Naive thymus-derived CD4-positive, alpha-beta T cell (primary cell): Measurements from ENCODE around the gene TOM1L2. TPM values are rescaled to one million over a fixed set of nuclear protein-coding genes. Genes with fewer than 3 reads are reported as not detected.
A peak's percentile ranks its signal among the peaks of the same experiment; 100 is the strongest.

Experiments
- ATAC-seq: fragments of 150-1000 bp; cut with Tn5 transposase; 2 replicates; pipeline ENCODE4 v1.10.0; 2021; ENCODE audit warnings: mild to moderate bottlenecking, moderate library complexity
- CTCF ChIA-PET: fragments of 350-600 bp; sonication (Branson Sonifier 250); formaldehyde crosslinking; loops from one replicate; lab custom pipeline; 2021; ENCODE audit warnings: antibody characterized with exemption; lab: Charles Lee
- POLR2A ChIA-PET: fragments of 350-600 bp; sonication (Branson Sonifier 250); formaldehyde crosslinking; loops from one replicate; lab custom pipeline; 2021; ENCODE audit warnings: antibody characterized with exemption, inconsistent platforms; lab: Charles Lee
- DNase-seq, 9 donors: peaks; one replicate each; pipeline versions ENCODE4 v3.0.0 to v3.0.0-alpha.2; 2020 to 2022; ENCODE audit warnings: mixed read lengths in 1 of 9
- H3K27ac ChIP-seq: one replicate; pipeline ENCODE4 v1.7.0; 2013; ENCODE audit warnings: mild to moderate bottlenecking, low read depth, low read length, moderate library complexity
- H3K27me3 ChIP-seq, 2 donors: one replicate each; pipeline ENCODE4 v1.7.0; 2013; ENCODE audit warnings: low read length in 2 of 2, mild to moderate bottlenecking in 2 of 2, moderate library complexity in 2 of 2; ENCODE audit not compliant: control insufficient read depth in 2 of 2, insufficient read depth in 2 of 2
- H3K36me3 ChIP-seq, 3 experiments: 1 replicate in 2 of 3; 2 replicates in 1 of 3; pipeline ENCODE4 v1.7.0; 2013; ENCODE audit warnings: low read length in 3 of 3, mild to moderate bottlenecking in 3 of 3, moderate library complexity in 1 of 3; ENCODE audit not compliant: insufficient read depth in 3 of 3, control insufficient read depth in 2 of 3
- H3K4me1 ChIP-seq, 2 donors: one replicate each; pipeline ENCODE4 v1.7.0; 2013; ENCODE audit warnings: low read length in 2 of 2, mild to moderate bottlenecking in 2 of 2, moderate library complexity in 1 of 2; ENCODE audit not compliant: control insufficient read depth in 2 of 2, insufficient read depth in 2 of 2
- H3K4me3 ChIP-seq: 2 replicates; pipeline ENCODE4 v1.7.0; 2013; ENCODE audit warnings: mild to moderate bottlenecking, low read length
- H3K9me3 ChIP-seq, 3 experiments: 1 replicate in 2 of 3; 2 replicates in 1 of 3; pipeline ENCODE4 v1.7.0; 2013; ENCODE audit warnings: low read length in 3 of 3; ENCODE audit not compliant: control insufficient read depth in 2 of 3
- H3K27ac Mint-ChIP-seq, 9 donors: one replicate each; pipeline ENCODE4 v1.8.0; 2020 to 2022; ENCODE audit warnings: mixed read lengths in 9 of 9, mild to moderate bottlenecking in 8 of 9, moderate library complexity in 5 of 9, inconsistent platforms in 2 of 9
- H3K27me3 Mint-ChIP-seq, 5 donors: one replicate each; pipeline ENCODE4 v1.8.0; 2021 to 2022; ENCODE audit warnings: mixed read lengths in 5 of 5, mild to moderate bottlenecking in 1 of 5
- H3K36me3 Mint-ChIP-seq, 5 donors: one replicate each; pipeline ENCODE4 v1.8.0; 2020 to 2022; ENCODE audit warnings: mixed read lengths in 5 of 5, mild to moderate bottlenecking in 3 of 5, inconsistent platforms in 1 of 5
- H3K4me1 Mint-ChIP-seq, 7 donors: one replicate each; pipeline ENCODE4 v1.8.0; 2020 to 2022; ENCODE audit warnings: mixed read lengths in 7 of 7, mild to moderate bottlenecking in 3 of 7, inconsistent platforms in 1 of 7
- H3K4me3 Mint-ChIP-seq, 10 donors: one replicate each; pipeline ENCODE4 v1.8.0; 2020 to 2022; ENCODE audit warnings: mild to moderate bottlenecking in 10 of 10, mixed read lengths in 10 of 10, moderate library complexity in 6 of 10, inconsistent platforms in 2 of 10
- H3K9me3 Mint-ChIP-seq, 11 donors: one replicate each; pipeline ENCODE4 v1.8.0; 2020 to 2022; ENCODE audit warnings: mixed read lengths in 11 of 11, mild to moderate bottlenecking in 4 of 11, inconsistent platforms in 1 of 11, moderate library complexity in 1 of 11
- intact Hi-C, 2 donors: fragments of 100-400 bp; cut with micrococcal nuclease; formaldehyde crosslinking; loops; one replicate each; pipeline ENCODE4 v1.15.1; 2023
- polyA plus RNA-seq, 2 donors: library from polyadenylated mRNA; unstranded; fragments of 300-500 nt; fragmentation: Illumina TruSeq; gene quantifications; one replicate each; pipeline ENCODE4 v1.2.3, GENCODE V29; 2021
- total RNA-seq, 6 experiments: library from RNA in 5 of 6; stranded (reverse) in 5 of 6; gene quantifications; 1 replicate in 5 of 6; 2 replicates in 1 of 6; pipeline ENCODE4 v1.2.3 and lab custom pipeline; 2021 to 2026

TOM1L2 gene
- total and polyA plus RNA-seq, 7 experiments from 2014 or later: 6.9 to 84.1 (median 61.0) TPM

- peak overlapping the region in 5 of 9 donors; percentile 53 to 80 (median 63) for H3K27ac Mint-ChIP-seq
Observed at GRCh38 chr17:17963066-17963465, 9.1 kb downstream of the TOM1L2 start.

GRCh38 chr17:17960500-17961030, 11.6 kb downstream of the TOM1L2 start:
- Mint-ChIP-seq H3K27me3 (no peaks in the 10 kb centered on the region), H3K36me3 (peaks cover 0 to 28% (median 14%) of the 10 kb centered on the region in 5 donors), H3K4me1 (peaks cover 51 to 87% (median 77%) of the 10 kb centered on the region in 7 donors), H3K9me3 (peaks cover 0 to 4% (median 0%) of the 10 kb centered on the region in 11 donors), H3K27ac (peak overlapping the region; percentile 93 to 100 (median 98)), H3K4me3 (peak overlapping the region; percentile 60 to 94 (median 86))
- peak overlapping the region; percentile 37 for H3K4me3 ChIP-seq
- no peak for DNase-seq
- intact Hi-C loops: loop anchor here in 1 of 2 donors (1.0 to 10.0 kb wide), 2 partner anchors 12 to 46 kb away; partner anchors contain the start of genes DRC3 and TOM1L2
- H3K27ac ChIP-seq: peak overlapping the region; percentile 79
- no peaks in the 10 kb centered on the region for H3K27me3 ChIP-seq
- peaks cover 26 to 58% of the 10 kb centered on the region in 2 donors for H3K4me1 ChIP-seq
- H3K9me3 ChIP-seq: no peaks in the 10 kb centered on the region
- no peaks in the 10 kb centered on the region for H3K36me3 ChIP-seq
- ChIA-PET POLR2A (interaction anchor here (0.6 to 5.4 kb wide), 3 partner anchors 8 to 20 kb away, joined by 3 to 62 read pairs (median 62); partner anchors contain the start of genes DRC3 and TOM1L2), CTCF (interaction anchor here (0.7 to 2.9 kb wide), 3 partner anchors 11 to 1413 kb away, joined by 3 to 12 read pairs (median 4); partner anchors contain the start of genes DRC3 and TOM1L2)
- ATAC-seq: no peak

More at GRCh38 chr17:17963066-17963465, 9.1 kb downstream of the TOM1L2 start:
- H3K36me3 Mint-ChIP-seq: peaks cover 0 to 18% (median 8%) of the 10 kb centered on the region in 5 donors
- Histone ChIP-seq H3K4me3 (no peak overlapping the region), H3K4me1 (peaks cover 22 to 47% of the 10 kb centered on the region in 2 donors), H3K36me3 (no peaks in the 10 kb centered on the region), H3K27me3 (no peaks in the 10 kb centered on the region), H3K9me3 (no peaks in the 10 kb centered on the region), H3K27ac (no peak overlapping the region)
- no peaks in the 10 kb centered on the region for H3K27me3 Mint-ChIP-seq
- peaks cover 0 to 1% (median 0%) of the 10 kb centered on the region in 11 donors for H3K9me3 Mint-ChIP-seq
- no peak overlapping the region for H3K4me3 Mint-ChIP-seq
- ATAC-seq (no peak), DNase-seq (no peak)
- peaks cover 57 to 92% (median 83%) of the 10 kb centered on the region in 7 donors for H3K4me1 Mint-ChIP-seq
- CTCF ChIA-PET: interaction anchor here (1.2 kb wide), 1 partner anchor 109 kb away, joined by 3 read pairs; no protein-coding TSS in a partner anchor
- POLR2A ChIA-PET: no interaction called here
- intact Hi-C loops: loop anchor here in 1 of 2 donors (10.0 kb wide), 1 partner anchor 48 kb away; no protein-coding TSS in a partner anchor

- Histone ChIP-seq H3K9me3 (no peaks in the 10 kb centered on the region), H3K27me3 (no peaks in the 10 kb centered on the region), H3K4me1 (peaks cover 26 to 64% of the 10 kb centered on the region in 2 donors), H3K27ac (peak overlapping the region; percentile 79), H3K36me3 (no peaks in the 10 kb centered on the region), H3K4me3 (peak overlapping the region; percentile 37)
- CTCF ChIA-PET: interaction anchor here (0.6 to 2.9 kb wide), 5 partner anchors 9 to 1414 kb away, joined by 3 to 12 read pairs (median 3); partner anchors contain the start of genes DRC3 and TOM1L2
- intact Hi-C loops: loop anchor here (1.0 to 10.0 kb wide), 3 partner anchors 13 to 79 kb away; partner anchors contain the start of genes ATPAF2 (in 1 of the 2), DRC3 (in 1 of the 2), GID4 (in 1 of the 2) and TOM1L2 (in 1 of the 2)
- DNase-seq (peak in 7 of 9 donors; percentile 10 to 44 (median 27)), ATAC-seq (peak; percentile 38)
- Mint-ChIP-seq H3K27ac (peak overlapping the region; percentile 93 to 100 (median 98)), H3K27me3 (no peaks in the 10 kb centered on the region), H3K4me1 (peaks cover 50 to 87% (median 76%) of the 10 kb centered on the region in 7 donors), H3K4me3 (peak overlapping the region; percentile 60 to 94 (median 86)), H3K36me3 (peaks cover 3 to 31% (median 19%) of the 10 kb centered on the region in 5 donors), H3K9me3 (peaks cover 0 to 6% (median 0%) of the 10 kb centered on the region in 11 donors)
- POLR2A ChIA-PET: interaction anchor here (0.6 to 5.4 kb wide), 5 partner anchors 8 to 341 kb away, joined by 3 to 62 read pairs (median 3); partner anchors contain the start of genes DRC3 and TOM1L2
Observed at GRCh38 chr17:17959520-17960361, 12.5 kb downstream of the TOM1L2 start.

- ChIA-PET POLR2A (interaction anchor here (0.6 to 5.4 kb wide), 5 partner anchors 9 to 485 kb away, joined by 3 to 62 read pairs (median 3); partner anchors contain the start of genes DRC3 and TOM1L2), CTCF (interaction anchor here (1.4 to 1.7 kb wide), 2 partner anchors 13 to 68 kb away, joined by 4 read pairs; partner anchors contain the start of genes DRC3 and TOM1L2)
- DNase-seq: no peak
- ATAC-seq: no peak
- Histone ChIP-seq H3K9me3 (no peaks in the 10 kb centered on the region), H3K27ac (peak overlapping the region; percentile 79), H3K36me3 (no peaks in the 10 kb centered on the region), H3K4me3 (peak overlapping the region; percentile 37), H3K27me3 (no peaks in the 10 kb centered on the region), H3K4me1 (peaks cover 26 to 64% of the 10 kb centered on the region in 2 donors)
- intact Hi-C loops: loop anchor here in 1 of 2 donors (1.0 to 2.0 kb wide), 2 partner anchors 13 to 80 kb away; partner anchors contain the start of genes ATPAF2, DRC3, GID4 and TOM1L2
- Mint-ChIP-seq H3K4me1 (peaks cover 54 to 87% (median 82%) of the 10 kb centered on the region in 7 donors), H3K4me3 (peak overlapping the region; percentile 60 to 94 (median 86)), H3K27ac (peak overlapping the region; percentile 93 to 100 (median 98)), H3K9me3 (peaks cover 0 to 6% (median 0%) of the 10 kb centered on the region in 11 donors), H3K36me3 (peaks cover 4 to 33% (median 24%) of the 10 kb centered on the region in 5 donors), H3K27me3 (no peaks in the 10 kb centered on the region)
Observed at GRCh38 chr17:17958982-17959381, 13.2 kb downstream of the TOM1L2 start.

- Histone ChIP-seq H3K4me1 (peaks cover 26 to 56% of the 10 kb centered on the region in 2 donors), H3K9me3 (no peaks in the 10 kb centered on the region), H3K4me3 (peak overlapping the region; percentile 37), H3K27ac (peak overlapping the region; percentile 79), H3K36me3 (no peaks in the 10 kb centered on the region), H3K27me3 (no peaks in the 10 kb centered on the region)
- Mint-ChIP-seq H3K9me3 (peaks cover 0 to 6% (median 0%) of the 10 kb centered on the region in 11 donors), H3K27me3 (no peaks in the 10 kb centered on the region), H3K4me3 (peak overlapping the region; percentile 16 to 94 (median 84)), H3K27ac (peak overlapping the region; percentile 93 to 100 (median 98)), H3K4me1 (peaks cover 51 to 89% (median 79%) of the 10 kb centered on the region in 7 donors), H3K36me3 (peaks cover 4 to 36% (median 27%) of the 10 kb centered on the region in 5 donors)
- intact Hi-C loops: no loop called here
- ChIA-PET POLR2A (interaction anchor here (0.7 to 5.4 kb wide), 7 partner anchors 10 to 942 kb away, joined by 3 to 62 read pairs (median 4); partner anchors contain the start of genes DRC3 and TOM1L2), CTCF (interaction anchor here (0.8 to 1.9 kb wide), 6 partner anchors 13 to 276 kb away, joined by 3 to 5 read pairs (median 4); partner anchors contain the start of genes DRC3 and TOM1L2)
- no peak for ATAC-seq
- no peak for DNase-seq
Observed at GRCh38 chr17:17957584-17957916, 14.7 kb downstream of the TOM1L2 start.
